KOPT-K1 (cell line): ENCODE results near the gene GRIA1.

ENCODE experiments used
- H3K27ac ChIP-seq: fragments of 200-600 bp; sonication (generic); 2 replicates; pipeline ENCODE4 v1.5.1; 2016; ENCODE audit warnings: antibody characterized with exemption, mild to moderate bottlenecking, low read depth, low read length; ENCODE audit not compliant: poor library complexity, severe bottlenecking
- H3K36me3 ChIP-seq: fragments of 200-600 bp; sonication (generic); 2 replicates; pipeline ENCODE4 v1.5.1; 2017; ENCODE audit warnings: antibody characterized with exemption, mild to moderate bottlenecking, low read length, moderate library complexity; ENCODE audit not compliant: insufficient read depth
- H3K9me3 ChIP-seq: fragments of 200-600 bp; sonication (generic); 2 replicates; pipeline ENCODE4 v1.5.1; 2017; ENCODE audit warnings: antibody characterized with exemption, low read length, mild to moderate bottlenecking; ENCODE audit not compliant: insufficient read depth, poor library complexity, severe bottlenecking

Gene GRIA1

DNA sequence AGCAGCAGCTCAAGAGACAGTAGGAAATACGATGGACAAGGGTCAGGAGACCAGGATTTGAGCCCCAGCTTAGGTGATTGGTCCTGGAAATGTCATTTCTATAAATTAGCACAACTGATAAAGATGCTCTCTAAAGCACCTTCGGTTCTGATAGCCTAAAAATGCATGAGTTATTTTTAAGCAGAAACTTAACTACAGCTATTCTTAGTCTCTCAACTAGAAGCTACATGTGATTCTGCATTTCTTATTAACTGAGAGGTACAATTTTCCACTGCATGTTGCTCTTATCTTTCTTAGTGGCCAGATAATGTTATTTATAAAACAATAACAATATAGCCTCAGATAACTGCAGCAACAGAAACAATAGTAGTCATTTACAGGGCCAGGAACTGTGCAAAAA is 136.4 kb downstream of the GRIA1 start:
- Histone ChIP-seq H3K9me3 (no peaks in the 10 kb centered on the region), H3K36me3 (no peaks in the 10 kb centered on the region), H3K27ac (no peak overlapping the region)

DNA sequence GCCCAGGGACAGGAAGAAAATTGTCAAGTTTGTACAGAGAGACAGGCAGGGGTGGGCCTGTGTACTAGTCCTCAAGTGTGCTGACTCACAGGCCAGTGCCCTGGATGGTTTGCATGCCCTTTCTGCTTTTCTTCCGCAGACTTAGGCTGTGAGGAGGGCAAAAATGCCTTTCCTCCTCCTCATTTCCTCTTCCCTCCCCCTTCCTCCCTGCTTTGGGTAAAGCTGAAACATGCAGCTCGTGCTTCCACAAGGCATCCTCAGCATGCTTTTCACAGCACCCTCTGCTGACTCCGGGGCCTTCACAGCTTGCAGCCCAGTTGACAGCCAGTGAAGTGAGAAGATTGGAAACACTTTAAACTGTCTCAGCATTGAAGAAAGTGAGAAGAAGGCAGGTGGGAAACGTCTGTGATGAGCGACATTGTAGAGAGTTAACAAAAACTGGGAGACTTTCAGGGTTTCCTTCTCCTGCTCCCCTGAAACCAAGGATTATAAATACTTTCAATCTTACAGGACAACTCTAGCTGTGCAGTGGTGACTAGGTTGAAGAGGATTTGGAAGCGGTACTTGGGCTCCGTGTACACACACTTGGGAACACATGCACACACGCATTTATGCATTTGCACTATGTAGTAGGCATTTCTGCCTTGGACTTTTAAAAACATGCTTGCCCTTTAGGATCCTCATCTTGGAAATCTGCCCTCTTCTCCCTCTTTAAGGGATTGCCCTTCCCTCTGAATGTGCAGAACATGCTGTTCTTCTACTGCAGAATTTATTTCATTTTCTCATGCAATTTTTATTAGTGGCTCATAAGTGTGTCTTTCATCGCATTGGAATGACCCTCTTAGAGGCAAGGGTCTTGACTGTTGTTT is 138.8 kb downstream of the GRIA1 start:
- H3K27ac ChIP-seq, result no peak overlapping the region
- H3K9me3 ChIP-seq, result no peaks in the 10 kb centered on the region
- H3K36me3 ChIP-seq, result no peaks in the 10 kb centered on the region

DNA sequence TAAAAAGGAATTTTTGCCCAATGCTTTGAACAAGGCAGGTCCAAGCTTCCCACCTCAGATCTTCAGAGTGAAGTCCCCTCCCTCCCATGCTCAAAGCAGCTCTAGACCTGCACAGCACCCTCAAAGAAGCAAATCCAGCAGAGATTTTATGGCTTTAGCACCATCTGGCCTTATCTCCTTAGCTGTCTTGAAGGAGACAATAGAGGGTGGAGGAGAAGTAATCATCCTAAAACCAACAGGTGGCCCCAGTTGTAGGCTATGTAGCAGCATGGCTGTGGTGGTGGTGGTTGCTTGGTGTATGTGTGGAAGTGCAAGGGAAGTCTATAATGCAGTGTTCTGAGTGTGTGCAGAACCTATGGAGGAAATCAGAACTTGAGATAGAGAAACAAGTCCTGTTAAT is 140.1 kb downstream of the GRIA1 start:
- H3K27ac ChIP-seq, result no peak overlapping the region
- H3K36me3 ChIP-seq, result no peaks in the 10 kb centered on the region
- no peaks in the 10 kb centered on the region for H3K9me3 ChIP-seq

DNA sequence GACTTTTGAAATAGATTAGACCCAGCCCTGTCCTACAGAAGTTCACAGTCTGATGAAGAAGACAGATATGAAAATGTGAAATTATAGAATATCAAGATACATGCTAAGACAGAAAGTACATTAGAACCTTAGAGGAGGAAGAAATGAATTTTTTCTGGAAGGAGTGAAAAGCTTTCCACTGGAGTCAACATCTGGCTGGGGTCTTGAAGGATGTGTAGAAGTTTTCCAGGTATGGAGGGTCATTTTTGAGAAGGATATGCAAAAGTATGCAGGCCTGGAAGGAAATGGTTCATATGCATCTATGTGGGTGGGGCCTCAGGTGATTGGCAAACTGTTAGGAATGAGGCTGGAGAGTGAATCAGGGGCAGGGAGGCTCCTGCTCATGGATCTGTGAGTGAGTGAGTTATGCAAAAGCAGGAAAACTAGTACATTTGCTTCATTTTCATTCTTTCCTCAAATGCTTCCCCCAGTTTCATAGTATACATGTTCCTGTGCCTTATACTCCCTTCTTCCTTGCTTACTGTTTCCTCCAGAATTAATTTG is 142.3 kb downstream of the GRIA1 start:
- Histone ChIP-seq H3K36me3 (no peaks in the 10 kb centered on the region), H3K27ac (no peak overlapping the region), H3K9me3 (no peaks in the 10 kb centered on the region)

DNA sequence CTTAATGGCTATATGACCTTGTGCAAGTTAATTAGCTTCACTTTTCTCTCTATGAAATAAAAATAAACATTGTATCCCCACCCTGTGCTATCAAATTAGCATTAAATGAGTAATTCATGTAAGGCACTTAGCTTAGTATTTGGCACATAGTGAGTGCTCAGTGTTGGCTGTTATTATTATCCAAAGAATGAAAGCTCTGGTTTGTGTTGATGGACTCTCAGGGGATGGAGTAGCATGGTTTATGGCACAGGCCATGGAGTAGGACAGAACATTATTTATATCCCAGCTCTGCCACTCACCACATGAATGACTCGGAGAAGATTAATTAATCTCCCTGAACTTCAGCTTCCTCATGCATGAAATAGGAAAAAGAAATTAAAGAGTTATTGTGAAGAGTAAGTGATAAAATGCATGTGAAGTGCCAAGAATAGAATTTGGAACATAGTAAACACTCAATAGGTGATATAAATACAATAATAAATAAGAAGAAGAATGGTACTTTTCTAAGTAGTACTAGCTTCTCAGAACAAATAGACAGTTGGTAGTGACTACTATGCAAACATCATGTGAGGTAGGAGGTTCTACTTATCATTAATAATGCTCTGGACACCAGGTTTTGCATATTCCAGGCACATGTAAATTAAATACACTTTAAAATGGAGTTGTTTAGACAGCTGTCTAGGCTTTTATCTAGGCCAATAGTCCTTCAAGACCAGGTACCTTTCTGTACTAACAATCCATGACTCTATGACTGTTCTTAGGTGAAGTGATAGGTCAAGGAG is 146.4 kb downstream of the GRIA1 start:
- no peaks in the 10 kb centered on the region for H3K36me3 ChIP-seq
- H3K9me3 ChIP-seq, result no peaks in the 10 kb centered on the region

DNA sequence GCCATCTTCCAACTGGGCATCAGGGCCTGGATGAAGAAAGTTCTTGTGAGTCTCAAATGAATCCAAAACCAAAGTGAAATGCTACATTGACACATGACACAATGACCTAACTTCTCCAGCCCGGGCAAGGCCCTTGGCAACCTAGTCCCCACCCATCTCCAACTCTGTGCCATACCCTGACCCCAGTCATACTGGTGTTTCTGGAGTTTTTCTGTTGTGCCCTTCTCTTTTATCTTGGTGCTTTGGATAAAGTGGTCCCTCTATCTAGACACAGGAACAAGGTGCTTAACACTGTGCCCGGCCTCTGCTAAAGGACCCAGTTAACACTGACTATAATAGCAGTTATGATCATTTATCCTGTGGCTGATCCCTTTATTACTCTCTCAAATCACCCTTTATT is 149.8 kb downstream of the GRIA1 start:
- H3K9me3 ChIP-seq, result no peaks in the 10 kb centered on the region

More for the DNA sequence above, 146.4 kb downstream of the GRIA1 start:
- H3K27ac ChIP-seq, result no peak overlapping the region

DNA sequence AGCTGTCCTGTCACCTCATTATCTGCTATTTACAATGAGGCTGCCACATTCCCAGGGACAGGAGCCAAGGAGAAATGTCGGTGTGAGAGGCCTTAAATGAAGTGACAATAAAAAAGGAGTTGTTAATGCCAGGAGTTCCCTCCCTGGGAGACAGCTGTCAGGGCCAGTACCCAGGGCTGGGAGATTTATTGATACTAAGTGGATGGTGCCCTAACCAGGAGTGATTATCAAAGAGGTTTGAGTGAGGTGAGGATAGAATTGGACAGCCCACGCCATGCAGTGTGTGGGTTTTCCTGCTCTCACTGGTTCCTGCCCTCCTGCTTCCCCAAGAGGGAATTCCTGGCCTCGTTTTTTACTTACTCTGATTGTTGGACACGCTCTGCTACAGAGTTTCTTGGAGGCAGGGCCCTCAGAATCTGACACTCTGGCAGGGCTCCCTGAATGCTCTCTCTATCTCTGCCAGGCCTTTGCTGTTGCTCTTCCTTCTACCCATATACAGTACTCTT is 150.8 kb downstream of the GRIA1 start:
- Histone ChIP-seq H3K36me3 (no peaks in the 10 kb centered on the region), H3K27ac (no peak overlapping the region), H3K9me3 (no peaks in the 10 kb centered on the region)

More for the DNA sequence above, 149.8 kb downstream of the GRIA1 start:
- Histone ChIP-seq H3K27ac (no peak overlapping the region), H3K36me3 (no peaks in the 10 kb centered on the region)

DNA sequence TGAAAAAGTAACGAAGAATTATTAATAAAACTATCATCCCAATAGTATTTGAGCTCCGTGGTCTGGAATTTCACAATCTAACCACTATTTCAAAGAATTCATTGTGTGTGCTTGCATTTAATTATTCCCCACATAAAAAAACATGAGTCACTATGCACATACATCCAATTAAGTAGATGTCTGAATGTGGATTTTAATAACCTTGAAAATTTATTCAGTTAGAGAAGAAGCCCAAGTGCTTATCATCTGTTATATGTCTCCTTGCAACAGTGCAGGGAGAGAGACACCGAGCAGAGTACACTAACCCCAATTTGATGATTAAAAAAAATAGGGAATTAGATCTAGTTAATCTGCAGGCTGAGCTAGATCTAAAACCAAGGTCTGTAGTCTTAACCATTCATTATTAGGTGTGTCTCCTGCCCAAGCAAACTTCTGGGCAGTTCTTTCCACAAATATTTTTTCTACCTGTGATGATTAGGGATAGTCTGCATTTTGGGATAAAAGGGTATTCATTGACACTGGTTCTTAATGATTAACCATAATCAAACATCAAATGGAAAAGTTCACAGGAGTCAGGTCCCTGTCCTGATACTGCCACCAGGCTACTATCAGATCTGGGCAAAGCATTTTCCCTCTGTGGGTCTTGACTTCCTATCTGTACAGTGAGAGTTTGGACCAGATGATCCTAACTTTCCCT is 164.2 kb downstream of the GRIA1 start:
- Histone ChIP-seq H3K9me3 (no peaks in the 10 kb centered on the region), H3K27ac (no peak overlapping the region), H3K36me3 (no peaks in the 10 kb centered on the region)

DNA sequence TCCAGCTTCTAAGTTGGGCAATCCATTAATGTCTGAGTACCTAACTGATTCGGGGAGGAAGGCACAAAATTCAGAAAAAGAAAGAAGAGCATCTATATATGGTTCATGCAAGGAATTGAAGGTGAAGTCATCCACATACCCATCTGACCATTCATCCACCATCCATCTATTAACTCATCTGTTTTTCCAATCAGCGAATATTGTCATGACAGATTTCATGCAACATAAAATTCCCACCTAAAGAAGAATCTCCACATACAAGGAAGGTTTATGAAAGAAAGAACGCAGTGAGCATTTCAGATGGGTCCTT is 164.7 kb downstream of the GRIA1 start:
- Histone ChIP-seq H3K36me3 (no peaks in the 10 kb centered on the region), H3K9me3 (no peaks in the 10 kb centered on the region), H3K27ac (no peak overlapping the region)

DNA sequence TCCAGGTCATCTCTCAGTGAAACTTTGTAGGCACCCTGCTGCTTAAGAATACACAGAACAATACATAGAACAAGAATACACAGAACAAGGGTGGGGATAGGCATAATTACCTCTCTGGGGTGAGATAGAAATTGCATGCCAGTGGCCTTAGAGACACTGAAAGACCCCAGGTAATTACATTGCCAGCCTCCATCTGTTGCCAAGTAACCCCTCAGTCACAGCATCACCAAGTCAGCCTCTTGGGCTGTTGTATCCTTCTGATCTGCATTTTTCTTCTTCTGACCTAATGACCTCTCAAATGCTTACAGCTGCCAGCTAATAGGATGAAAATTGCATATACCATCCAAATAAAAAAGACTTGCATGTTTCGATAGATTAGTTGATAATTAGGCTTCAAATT is 167.7 kb downstream of the GRIA1 start:
- H3K9me3 ChIP-seq, result no peaks in the 10 kb centered on the region
- no peak overlapping the region for H3K27ac ChIP-seq
- H3K36me3 ChIP-seq, result no peaks in the 10 kb centered on the region

DNA sequence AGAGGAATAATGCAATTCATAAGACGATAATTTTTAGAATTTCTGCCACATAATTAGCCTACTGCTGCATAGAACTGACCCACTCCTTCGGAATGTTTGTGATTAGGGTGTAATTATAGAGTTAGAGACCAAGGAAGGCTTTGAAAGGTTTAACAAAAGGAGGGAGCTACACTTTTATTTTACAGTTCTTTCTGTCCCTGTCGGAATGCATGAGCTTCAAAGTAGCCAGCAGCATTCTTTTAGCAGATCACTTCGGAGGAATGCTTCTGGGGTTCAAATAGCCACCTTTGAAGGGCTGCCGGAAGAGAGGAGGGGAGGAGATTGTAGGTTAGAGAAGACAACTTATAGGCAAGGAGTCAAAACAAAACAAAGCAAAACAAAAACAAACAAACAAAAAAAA is 168.1 kb downstream of the GRIA1 start:
- no peak overlapping the region for H3K27ac ChIP-seq
- H3K36me3 ChIP-seq, result no peaks in the 10 kb centered on the region
- H3K9me3 ChIP-seq, result no peaks in the 10 kb centered on the region

DNA sequence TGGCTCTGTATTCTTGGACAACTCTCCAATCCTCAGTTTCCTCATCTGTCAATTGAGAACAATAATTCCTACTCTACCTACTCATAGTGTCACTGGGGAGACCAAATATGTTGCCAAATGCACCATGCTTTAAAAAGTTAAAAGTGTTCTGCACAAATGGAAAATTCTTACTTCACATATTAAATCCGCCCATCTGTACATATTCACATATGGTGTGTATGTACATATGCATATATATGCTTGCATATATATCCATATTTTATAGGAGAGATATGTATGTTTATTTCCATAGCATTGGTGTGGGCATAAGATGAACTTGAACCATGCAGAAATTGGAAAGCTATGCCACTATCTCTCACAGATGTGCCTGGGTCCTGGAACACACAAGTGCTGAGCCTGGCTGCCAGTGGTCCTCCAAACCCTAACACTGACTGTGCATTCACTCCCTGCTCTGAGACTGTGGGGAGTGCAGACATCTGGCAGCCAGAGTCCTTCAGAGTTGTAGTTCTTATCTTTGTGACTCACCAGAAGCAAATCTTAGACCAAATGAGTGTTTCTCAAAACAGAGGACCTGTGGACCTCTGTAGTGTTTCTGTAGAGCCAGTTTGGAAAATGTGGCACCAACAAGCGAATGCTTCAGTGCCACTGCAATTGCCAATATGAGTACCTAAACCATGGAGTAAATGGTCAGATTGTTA is 168.7 kb downstream of the GRIA1 start:
- Histone ChIP-seq H3K27ac (no peak overlapping the region), H3K36me3 (no peaks in the 10 kb centered on the region), H3K9me3 (no peaks in the 10 kb centered on the region)

DNA sequence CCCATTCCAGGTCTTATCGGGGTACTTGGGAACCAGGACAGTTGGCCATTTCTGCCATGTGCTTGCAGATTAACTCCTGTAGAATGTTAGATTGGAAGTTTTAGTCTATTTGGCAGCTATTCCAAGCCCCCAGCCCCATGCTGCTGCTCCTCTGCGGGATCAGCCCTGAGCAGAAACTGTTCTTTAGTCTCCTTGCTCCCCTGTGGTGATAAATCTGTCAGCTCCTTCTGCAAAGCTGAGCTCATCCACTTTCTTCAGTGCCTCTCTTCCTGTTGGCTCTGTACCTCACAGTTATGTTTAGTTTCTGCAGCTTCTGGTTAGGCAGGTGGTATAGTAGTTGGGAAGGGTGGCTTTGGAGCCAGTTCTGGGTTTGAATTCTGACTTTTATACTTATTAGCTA is 170.4 kb downstream of the GRIA1 start:
- no peaks in the 10 kb centered on the region for H3K9me3 ChIP-seq
- no peak overlapping the region for H3K27ac ChIP-seq
- H3K36me3 ChIP-seq, result no peaks in the 10 kb centered on the region

DNA sequence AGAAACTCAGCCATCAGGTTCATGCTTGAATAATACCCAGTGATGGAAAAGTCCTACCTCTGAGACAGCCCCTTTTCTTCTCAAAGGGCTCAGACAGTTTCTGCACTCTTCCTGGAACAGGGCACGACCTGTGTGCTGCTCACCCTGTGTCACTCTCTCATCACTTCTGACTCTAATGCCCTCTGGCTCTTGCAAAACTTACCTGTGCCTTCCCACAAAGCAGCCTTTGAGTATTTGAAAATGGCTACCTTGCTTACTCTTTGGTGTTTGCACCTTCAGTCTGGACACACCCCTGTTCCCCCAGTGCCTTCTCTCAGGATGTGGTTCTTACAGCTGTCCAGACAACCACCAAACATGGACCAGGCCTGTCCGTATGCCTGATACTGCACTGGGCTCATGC is 171.4 kb downstream of the GRIA1 start:
- H3K9me3 ChIP-seq, result no peaks in the 10 kb centered on the region
- no peaks in the 10 kb centered on the region for H3K36me3 ChIP-seq
- no peak overlapping the region for H3K27ac ChIP-seq
